T47D (cell line): ENCODE data around the gene THADA.

Experiments used
- DNase-seq, 2 experiments: peaks; one replicate each; pipeline versions ENCODE4 v3.0.0 to v3.0.0-alpha.2; 2011 to 2012; ENCODE audit warnings: low read depth in 1 of 2, low spot score in 1 of 2
- JUND ChIP-seq: IDR thresholded peaks from 2 replicates; pipeline ENCODE4 v1.6.1; 2012; ENCODE audit warnings: low read depth
- in situ Hi-C: cut with HindIII; loops from 2 replicates; pipeline ENCODE4 v1.10.0; 2016; ENCODE audit warnings: low sequenced_read_pairs, low pct_unique_long_range_greater_than_20kb

The THADA gene

DNA sequence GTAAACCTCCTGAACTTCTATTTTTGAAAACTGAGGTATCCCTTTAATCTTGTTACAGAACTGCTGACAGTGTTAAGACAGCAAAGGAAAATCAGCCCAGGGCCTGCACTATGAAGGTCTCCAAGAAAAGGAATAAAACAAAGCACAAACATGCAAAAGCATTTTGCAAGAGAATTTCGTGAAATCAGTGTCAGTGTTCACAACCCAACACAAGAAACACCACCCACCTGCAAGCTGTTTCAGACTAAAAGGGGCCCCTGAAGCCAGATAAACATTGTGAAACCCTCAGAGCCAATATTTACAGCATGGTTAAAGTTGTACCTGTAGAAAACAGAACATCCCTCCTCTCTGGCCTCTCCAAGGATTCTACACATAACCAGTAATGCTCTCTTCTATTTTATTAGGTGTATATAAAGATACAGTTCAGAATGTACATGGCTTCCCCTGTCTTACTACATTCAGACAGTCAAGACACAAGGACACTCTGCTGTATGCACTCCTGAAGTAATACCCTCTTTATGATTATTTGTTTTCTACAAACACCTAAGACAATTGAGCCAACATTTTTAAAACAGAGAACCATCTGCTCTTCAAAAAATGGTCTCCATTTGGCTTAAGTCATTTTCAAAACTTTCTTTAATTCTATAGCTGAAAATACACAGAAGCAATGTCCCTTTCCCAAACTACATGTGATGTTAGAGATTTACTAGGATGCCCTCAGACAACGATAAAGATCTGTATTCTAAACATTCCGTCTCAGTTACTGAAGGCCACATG is 219.9 kb downstream of the THADA start:
- no peak for TF ChIP-seq JUND
- no peak for DNase-seq
- in situ Hi-C loops = no loop called here

- in situ Hi-C loops = no loop called here
- TF ChIP-seq JUND = no peak
- no peak for DNase-seq
These were observed 223.3 kb downstream of the THADA start for GRCh38 chr2:43372416-43373081.

- no peak for DNase-seq
- in situ Hi-C loops = no loop called here
- TF ChIP-seq JUND = no peak
These were observed 225.1 kb downstream of the THADA start for GRCh38 chr2:43370705-43371104.

GRCh38 chr2:43370146-43370545 is 225.7 kb downstream of the THADA start:
- in situ Hi-C loops = no loop called here
- TF ChIP-seq JUND = no peak
- no peak for DNase-seq

DNA sequence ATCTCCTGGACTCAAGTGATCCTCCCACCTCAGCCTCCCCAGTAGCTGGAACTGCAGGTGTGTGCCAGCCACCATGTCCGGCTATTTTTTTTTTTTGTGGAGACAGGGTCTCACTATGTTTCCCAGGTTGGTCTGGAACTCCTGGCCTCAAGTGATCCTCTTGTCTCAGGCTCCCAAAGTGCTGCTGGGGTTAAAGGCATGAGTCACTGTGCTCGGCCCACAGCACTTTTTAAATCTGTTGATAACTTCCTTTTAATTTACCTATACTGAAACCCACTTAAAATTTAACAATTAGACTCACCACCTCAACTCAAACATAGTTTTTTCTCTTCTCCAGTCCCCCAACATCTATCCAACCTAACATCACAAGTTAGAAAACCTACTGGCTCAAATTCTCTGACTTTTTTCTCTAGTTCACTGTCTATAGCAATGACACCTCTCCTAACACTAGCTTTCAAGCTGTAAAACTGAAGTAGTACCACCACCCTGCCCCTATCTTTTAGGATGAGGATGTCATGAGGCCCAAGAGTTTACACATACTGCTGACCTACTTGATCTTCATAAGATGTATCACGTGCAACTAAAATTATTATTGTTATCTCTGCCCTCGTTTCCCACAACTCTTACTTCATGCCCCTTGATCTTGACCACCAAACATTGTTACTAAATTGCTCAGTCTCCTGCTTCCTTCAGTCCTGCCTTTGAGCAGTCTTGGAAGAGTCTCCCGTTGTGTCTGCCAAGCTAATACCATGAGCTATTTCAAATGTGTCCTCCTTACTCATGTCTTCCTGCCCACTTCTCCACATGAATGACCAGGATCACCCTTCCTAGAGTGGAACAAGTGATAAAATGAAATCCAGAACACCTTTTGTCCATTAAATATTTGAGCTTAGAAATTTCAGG is 227.1 kb downstream of the THADA start:
- no peak for TF ChIP-seq JUND
- in situ Hi-C loops = no loop called here
- DNase-seq = no peak

DNA sequence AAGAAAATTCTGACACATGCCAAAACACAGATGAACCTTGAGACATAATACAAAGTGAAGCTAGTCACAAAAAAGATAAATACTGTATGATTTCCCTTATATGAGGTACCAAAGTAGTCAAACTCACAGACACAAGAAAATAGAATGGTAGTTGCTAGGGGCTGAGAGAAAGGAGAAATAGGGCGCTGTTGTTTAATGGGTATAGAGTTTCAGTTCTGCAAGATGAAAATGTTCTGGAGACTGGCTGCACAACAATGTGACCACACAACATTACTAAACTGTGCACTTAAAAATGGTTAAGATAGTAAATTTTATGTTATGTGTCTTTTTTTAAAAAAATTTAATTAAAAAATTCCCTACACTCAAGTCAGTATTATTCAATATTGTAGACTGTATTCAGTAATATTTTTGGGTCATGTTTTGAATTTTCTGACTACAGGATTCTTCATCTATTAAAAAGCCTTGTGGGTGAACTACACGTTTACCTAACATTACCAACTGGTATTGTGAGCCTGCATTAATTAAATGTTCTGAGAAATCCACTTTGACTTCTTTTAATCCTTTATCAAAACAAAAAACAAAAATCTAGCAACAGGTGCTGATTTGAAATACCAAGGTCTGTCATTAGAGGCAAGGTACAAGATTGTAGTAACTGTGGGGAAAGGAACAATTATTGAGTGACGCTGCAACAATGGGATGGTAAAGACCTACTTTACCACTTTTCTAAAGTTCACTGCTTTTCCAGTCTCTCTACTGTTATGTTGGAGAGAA is 228.6 kb downstream of the THADA start:
- in situ Hi-C loops = no loop called here
- no peak for TF ChIP-seq JUND
- no peak for DNase-seq

- TF ChIP-seq JUND = no peak
- in situ Hi-C loops = no loop called here
- no peak for DNase-seq
These were observed 232.7 kb downstream of the THADA start for GRCh38 chr2:43363120-43363519.

GRCh38 chr2:43361286-43361685 is 234.6 kb downstream of the THADA start:
- in situ Hi-C loops = no loop called here
- DNase-seq = no peak
- TF ChIP-seq JUND = no peak

- no peak for DNase-seq
- no peak for TF ChIP-seq JUND
- in situ Hi-C loops = no loop called here
These were observed 235.7 kb downstream of the THADA start for GRCh38 chr2:43360137-43360536.

GRCh38 chr2:43358410-43359201 is 237.2 kb downstream of the THADA start:
- TF ChIP-seq JUND = no peak
- in situ Hi-C loops = no loop called here
- DNase-seq = no peak

GRCh38 chr2:43356774-43357173 is 239.1 kb downstream of the THADA start:
- no peak for DNase-seq
- TF ChIP-seq JUND = no peak
- in situ Hi-C loops = no loop called here
